MM.1S (cell line): ENCODE data around the gene TXNDC11.

Experiments used
- DNase-seq: peaks from one replicate; pipeline ENCODE4 v3.0.0-alpha.2; 2015
- H2AFZ ChIP-seq: fragments of 300-600 bp; sonication (generic); 2 replicates; pipeline ENCODE4 v1.6.0; 2016; ENCODE audit warnings: antibody characterized with exemption, low read length
- H3F3A ChIP-seq: fragments of 300-600 bp; sonication (generic); 2 replicates; pipeline ENCODE4 v1.6.1; 2016; ENCODE audit warnings: mild to moderate bottlenecking, antibody characterized with exemption, low read length, moderate library complexity, mixed read lengths; ENCODE audit not compliant: insufficient read depth
- H3K27ac ChIP-seq: fragments of 300-600 bp; sonication (generic); 2 replicates; pipeline ENCODE4 v1.5.1; 2016; ENCODE audit warnings: mild to moderate bottlenecking, low read length
- H3K27me3 ChIP-seq: fragments of 300-600 bp; sonication (generic); replicated peaks from 2 replicates; pipeline ENCODE4 v1.6.0; 2016; ENCODE audit warnings: low read length; ENCODE audit not compliant: insufficient read depth
- H3K36me3 ChIP-seq: fragments of 300-600 bp; sonication (generic); replicated peaks from 2 replicates; pipeline ENCODE4 v1.6.1; 2016; ENCODE audit warnings: mild to moderate bottlenecking, low read length, mixed read lengths; ENCODE audit not compliant: insufficient read depth
- H3K4me1 ChIP-seq: fragments of 300-600 bp; sonication (generic); 2 replicates; pipeline ENCODE4 v1.6.1; 2016; ENCODE audit warnings: low read length, mixed read lengths
- H3K4me2 ChIP-seq: fragments of 300-600 bp; sonication (generic); 2 replicates; pipeline ENCODE4 v1.6.0; 2016; ENCODE audit warnings: low read depth, low read length
- H3K4me3 ChIP-seq: fragments of 300-600 bp; sonication (generic); 2 replicates; pipeline ENCODE4 v1.5.1; 2016; ENCODE audit warnings: low read length, mixed read lengths
- H3K79me2 ChIP-seq: fragments of 300-600 bp; sonication (generic); 2 replicates; pipeline ENCODE4 v1.6.1; 2016; ENCODE audit warnings: mixed run types, low read length, mixed read lengths
- H3K9ac ChIP-seq: fragments of 300-600 bp; sonication (generic); 2 replicates; pipeline ENCODE4 v1.6.1; 2016; ENCODE audit warnings: low read length, mixed read lengths
- H3K9me2 ChIP-seq: fragments of 300-600 bp; sonication (generic); replicated peaks from 2 replicates; pipeline ENCODE4 v1.6.1; 2016; ENCODE audit warnings: mild to moderate bottlenecking, low read length, mixed read lengths; ENCODE audit not compliant: insufficient read depth
- H3K9me3 ChIP-seq: fragments of 300-600 bp; sonication (generic); replicated peaks from 2 replicates; pipeline ENCODE4 v1.6.1; 2016; ENCODE audit warnings: mild to moderate bottlenecking, low read length, mixed read lengths; ENCODE audit not compliant: insufficient read depth
- H4K20me1 ChIP-seq: fragments of 300-600 bp; sonication (generic); 2 replicates; pipeline ENCODE4 v1.6.1; 2016; ENCODE audit warnings: mild to moderate bottlenecking, low read length, moderate library complexity, mixed read lengths; ENCODE audit not compliant: insufficient read depth
- EZH2 ChIP-seq: fragments of 300-600 bp; sonication (generic); optimal IDR thresholded peaks from 2 replicates; pipeline ENCODE3; 2017; ENCODE audit warnings: low read depth, mild to moderate bottlenecking, antibody characterized with exemption, low read length, mixed read lengths
- EZH2phosphoT487 ChIP-seq: fragments of 300-600 bp; sonication (generic); IDR thresholded peaks from 2 replicates; pipeline ENCODE4 v1.6.1; 2018; ENCODE audit warnings: antibody characterized with exemption, low read length
- TF ChIP-seq, protein P1 (sequence below): fragments of 300-600 bp; sonication (generic); IDR thresholded peaks from 2 replicates; pipeline ENCODE4 v1.5.1; 2016; ENCODE audit warnings: antibody characterized with exemption, low read length, mixed read lengths

Gene TXNDC11

DNA sequence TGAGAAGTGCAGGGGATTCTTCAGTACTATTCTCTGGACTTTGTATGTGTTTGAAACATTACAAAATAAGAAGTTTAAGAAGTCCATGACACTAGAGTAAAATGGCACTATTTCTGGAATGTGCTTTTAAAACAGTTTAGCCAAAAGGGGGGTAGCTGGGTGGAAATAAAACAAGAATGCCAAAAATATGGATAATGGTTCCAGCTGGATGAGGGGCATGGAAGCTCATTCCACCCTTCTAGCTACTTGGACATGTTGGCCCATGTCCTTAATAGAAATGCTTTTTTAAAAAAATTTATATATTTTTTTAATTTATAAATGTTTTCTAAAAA lies 41.3 kb upstream of the TXNDC11 start:
- H3K79me2 ChIP-seq, result peaks cover 94% of the 10 kb centered on the region
- H3K9me2 ChIP-seq, result no peaks in the 10 kb centered on the region
- H4K20me1 ChIP-seq, result peaks cover 4% of the 10 kb centered on the region; the same call in 1 of the 2 replicates
- H3K9ac ChIP-seq, result peak overlapping the region; percentile 26; the same call in 1 of the 2 replicates
- peak overlapping the region; percentile 36 for H3K4me3 ChIP-seq
- H3K4me1 ChIP-seq, result peaks cover 20% of the 10 kb centered on the region
- TF ChIP-seq EZH2phosphoT487 (no peak), EZH2 (no peak)
- TF ChIP-seq, protein P1, sequence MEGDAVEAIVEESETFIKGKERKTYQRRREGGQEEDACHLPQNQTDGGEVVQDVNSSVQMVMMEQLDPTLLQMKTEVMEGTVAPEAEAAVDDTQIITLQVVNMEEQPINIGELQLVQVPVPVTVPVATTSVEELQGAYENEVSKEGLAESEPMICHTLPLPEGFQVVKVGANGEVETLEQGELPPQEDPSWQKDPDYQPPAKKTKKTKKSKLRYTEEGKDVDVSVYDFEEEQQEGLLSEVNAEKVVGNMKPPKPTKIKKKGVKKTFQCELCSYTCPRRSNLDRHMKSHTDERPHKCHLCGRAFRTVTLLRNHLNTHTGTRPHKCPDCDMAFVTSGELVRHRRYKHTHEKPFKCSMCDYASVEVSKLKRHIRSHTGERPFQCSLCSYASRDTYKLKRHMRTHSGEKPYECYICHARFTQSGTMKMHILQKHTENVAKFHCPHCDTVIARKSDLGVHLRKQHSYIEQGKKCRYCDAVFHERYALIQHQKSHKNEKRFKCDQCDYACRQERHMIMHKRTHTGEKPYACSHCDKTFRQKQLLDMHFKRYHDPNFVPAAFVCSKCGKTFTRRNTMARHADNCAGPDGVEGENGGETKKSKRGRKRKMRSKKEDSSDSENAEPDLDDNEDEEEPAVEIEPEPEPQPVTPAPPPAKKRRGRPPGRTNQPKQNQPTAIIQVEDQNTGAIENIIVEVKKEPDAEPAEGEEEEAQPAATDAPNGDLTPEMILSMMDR, result no peak
- no peaks in the 10 kb centered on the region for H3K27me3 ChIP-seq
- H3F3A ChIP-seq, result peaks cover 19% of the 10 kb centered on the region
- H3K36me3 ChIP-seq, result no peaks in the 10 kb centered on the region
- no peak for DNase-seq
- H3K9me3 ChIP-seq, result no peaks in the 10 kb centered on the region
- peak overlapping the region; percentile 62 for H3K4me2 ChIP-seq
- H3K27ac ChIP-seq, result peak overlapping the region; percentile 80; the same call in 1 of the 2 replicates
- no peak overlapping the region for H2AFZ ChIP-seq

DNA sequence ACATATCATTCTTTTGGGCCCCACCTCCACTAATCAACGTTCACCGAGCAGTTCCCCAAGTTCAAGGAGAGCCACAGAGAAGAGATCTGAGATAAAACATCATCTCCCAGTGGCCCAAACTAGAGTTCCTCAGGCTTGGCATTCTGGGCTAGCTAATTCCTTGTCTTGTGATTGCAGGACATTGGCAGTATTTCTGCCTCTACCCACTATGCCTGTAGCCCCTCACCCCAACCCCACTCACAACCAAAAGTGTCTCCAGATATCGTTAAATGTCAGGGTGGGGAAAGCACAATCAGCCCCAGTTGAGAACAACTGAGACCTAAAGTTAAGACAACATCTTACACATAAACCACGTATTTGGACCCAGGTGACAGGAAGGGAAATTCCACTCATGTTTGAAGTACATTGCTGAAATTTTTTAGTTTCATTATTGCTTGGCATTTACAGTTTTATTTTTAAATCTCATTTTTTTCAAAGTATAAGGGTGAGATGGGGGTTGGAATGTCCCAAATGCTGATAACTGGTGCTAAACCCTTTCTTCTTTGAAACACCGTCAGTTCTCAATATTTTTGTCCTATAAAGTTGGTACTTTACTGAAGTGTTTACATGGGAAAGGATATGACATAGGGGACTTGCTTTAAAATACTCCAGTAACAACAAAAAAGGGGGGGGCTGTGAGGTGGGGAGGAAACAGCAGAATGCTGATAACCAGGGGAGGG lies 40.8 kb upstream of the TXNDC11 start:
- Histone ChIP-seq H3K27ac (peak overlapping the region; percentile 80), H3K4me1 (peaks cover 20% of the 10 kb centered on the region), H3K36me3 (no peaks in the 10 kb centered on the region), H3K4me2 (peak overlapping the region; percentile 62), H3K4me3 (peak overlapping the region; percentile 36), H3K27me3 (no peaks in the 10 kb centered on the region), H3K79me2 (peaks cover 92% of the 10 kb centered on the region), H3F3A (peaks cover 19% of the 10 kb centered on the region), H3K9me2 (no peaks in the 10 kb centered on the region), H2AFZ (no peak overlapping the region), H3K9ac (peak overlapping the region; percentile 26; the same call in 1 of the 2 replicates), H3K9me3 (no peaks in the 10 kb centered on the region), H4K20me1 (peaks cover 4% of the 10 kb centered on the region; the same call in 1 of the 2 replicates)
- peak; percentile 70 for DNase-seq
- TF ChIP-seq EZH2, result no peak
- TF ChIP-seq, protein P1, result no peak
- TF ChIP-seq EZH2phosphoT487, result no peak

DNA sequence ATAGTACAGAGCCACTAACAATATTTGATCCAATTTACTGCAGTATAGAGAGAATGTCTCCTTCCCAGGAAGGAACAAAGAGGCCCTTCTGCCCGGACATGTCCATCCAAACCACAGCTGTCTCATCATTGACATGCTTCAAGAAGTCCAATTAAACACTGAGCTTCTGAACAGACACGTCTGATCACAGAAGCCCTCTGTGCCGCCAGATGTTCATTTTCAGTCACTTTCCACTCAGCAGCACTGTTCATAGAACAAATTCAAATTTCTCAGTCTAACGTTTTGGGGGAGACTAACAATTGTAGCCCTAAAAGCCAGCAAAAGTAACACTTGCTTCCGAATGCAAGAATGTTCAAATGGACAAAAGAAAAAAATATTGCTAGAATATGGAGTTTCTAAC lies 39.1 kb upstream of the TXNDC11 start:
- Histone ChIP-seq H3K27me3 (no peaks in the 10 kb centered on the region), H3K4me2 (peak overlapping the region; percentile 62; the same call in 1 of the 2 replicates), H3K9me2 (no peaks in the 10 kb centered on the region), H3K9me3 (no peaks in the 10 kb centered on the region), H2AFZ (no peak overlapping the region), H3K9ac (no peak overlapping the region), H3K4me3 (no peak overlapping the region), H3K4me1 (peaks cover 20% of the 10 kb centered on the region), H4K20me1 (no peaks in the 10 kb centered on the region; the same call in 1 of the 2 replicates), H3K27ac (peak overlapping the region; percentile 80; the same call in 1 of the 2 replicates), H3K79me2 (peaks cover 90% of the 10 kb centered on the region), H3F3A (peaks cover 19% of the 10 kb centered on the region), H3K36me3 (no peaks in the 10 kb centered on the region; the same call in 1 of the 2 replicates)
- TF ChIP-seq EZH2, result no peak
- no peak for TF ChIP-seq EZH2phosphoT487
- TF ChIP-seq, protein P1, result no peak
- DNase-seq, result no peak
